Smooth muscle cell (in vitro differentiated cells): ENCODE measurements around the gene AURKAIP1. TPM values are rescaled to one million over a fixed set of nuclear protein-coding genes. Genes with fewer than 3 reads are reported as not detected.

Source experiments
- DNase-seq: peaks from one replicate; lab custom pipeline; 2025; ENCODE audit not compliant: unreplicated experiment; lab: John Stamatoyannopoulos, UW
- H2AFZ ChIP-seq: fragments of 200-600 bp; sonication (generic); 2 replicates; pipeline ENCODE4 v1.6.0; 2016; ENCODE audit warnings: antibody characterized with exemption, low read depth, mild to moderate bottlenecking
- H3F3A ChIP-seq: fragments of 200-600 bp; sonication (generic); 2 replicates; pipeline ENCODE4 v1.6.0; 2017; ENCODE audit warnings: antibody characterized with exemption, low read depth
- H3K27ac ChIP-seq: fragments of 200-600 bp; sonication (generic); 2 replicates; pipeline ENCODE4 v1.5.1; 2016; ENCODE audit warnings: low read depth, mild to moderate bottlenecking
- H3K27me3 ChIP-seq: fragments of 200-600 bp; sonication (generic); 2 replicates; pipeline ENCODE4 v1.6.1; 2016; ENCODE audit warnings: low read depth, mild to moderate bottlenecking
- H3K36me3 ChIP-seq: fragments of 200-600 bp; sonication (generic); 2 replicates; pipeline ENCODE4 v1.5.1; 2016; ENCODE audit warnings: low read depth
- H3K4me1 ChIP-seq: fragments of 200-600 bp; sonication (generic); 2 replicates; pipeline ENCODE4 v1.5.1; 2016; ENCODE audit warnings: low read depth
- H3K4me2 ChIP-seq: fragments of 200-600 bp; sonication (generic); 2 replicates; pipeline ENCODE4 v1.6.0; 2016; ENCODE audit warnings: mild to moderate bottlenecking
- H3K4me3 ChIP-seq: fragments of 200-600 bp; sonication (generic); 2 replicates; pipeline ENCODE4 v1.5.1; 2016; ENCODE audit warnings: mild to moderate bottlenecking
- H3K79me2 ChIP-seq: fragments of 200-600 bp; sonication (generic); 2 replicates; pipeline ENCODE4 v1.6.0; 2016; ENCODE audit warnings: low read depth, mild to moderate bottlenecking
- H3K9ac ChIP-seq: fragments of 200-600 bp; sonication (generic); 2 replicates; pipeline ENCODE4 v1.6.0; 2016; ENCODE audit warnings: low read depth
- H3K9me3 ChIP-seq: fragments of 200-600 bp; sonication (generic); replicated peaks from 2 replicates; pipeline ENCODE4 v1.5.1; 2016; ENCODE audit warnings: low read depth
- H4K20me1 ChIP-seq: fragments of 200-600 bp; sonication (generic); 2 replicates; pipeline ENCODE4 v1.6.0; 2016; ENCODE audit warnings: low read depth
- CTCF ChIP-seq: fragments of 200-600 bp; sonication (generic); IDR thresholded peaks from 2 replicates; pipeline ENCODE4 v1.5.1; 2017; ENCODE audit warnings: borderline replicate concordance, mild to moderate bottlenecking, antibody characterized with exemption; ENCODE audit not compliant: insufficient read depth, poor library complexity, severe bottlenecking
- WGBS: methylation state at CpG from one replicate; pipeline ENCODE4 v1.1.7; 2016; ENCODE audit warnings: low lambda C conversion rate; 5-methylcytosine and 5-hydroxymethylcytosine counted together
- polyA plus RNA-seq: library from polyadenylated mRNA; unstranded; fragments of >200 nt; fragmentation: Nextera tagmentation; extraction: Ambion mirVana; gene quantifications from 2 replicates; pipeline ENCODE4 v1.2.1, GENCODE V29; 2016
- total RNA-seq: library from RNA; depleted of rRNA; stranded (reverse); fragments of >200 nt; gene quantifications from 2 replicates; pipeline ENCODE4 v1.2.3, GENCODE V29; 2014

AURKAIP1 gene
- total and polyA plus RNA-seq, 2 experiments from 2014 or later, result 60.1 to 214 TPM

GRCh38 chr1:1353389-1354151, 21.4 kb downstream of the AURKAIP1 start:
- H3K4me1 ChIP-seq, result peaks cover 26% of the 10 kb centered on the region
- no peak overlapping the region for H2AFZ ChIP-seq
- no peak for TF ChIP-seq CTCF
- H3K4me3 ChIP-seq, result no peak overlapping the region
- no peaks in the 10 kb centered on the region for H3K27me3 ChIP-seq
- H3K4me2 ChIP-seq, result no peak overlapping the region
- DNase-seq, result no peak
- no peak overlapping the region for H3K9ac ChIP-seq
- no peaks in the 10 kb centered on the region for H3K9me3 ChIP-seq
- peak overlapping the region; percentile 2 for H3K27ac ChIP-seq
- peaks cover 63% of the 10 kb centered on the region for H4K20me1 ChIP-seq
- H3K79me2 ChIP-seq, result peaks cover 53% of the 10 kb centered on the region
- H3F3A ChIP-seq, result peaks cover 21% of the 10 kb centered on the region
- WGBS, result 81% methylated on average over 20 of the region's 28 CpGs
- no peaks in the 10 kb centered on the region for H3K36me3 ChIP-seq

- 57% methylated on average over 5 of the region's 5 CpGs for WGBS
- Histone ChIP-seq H3K36me3 (no peaks in the 10 kb centered on the region), H3K9me3 (no peaks in the 10 kb centered on the region), H3K4me1 (peaks cover 31% of the 10 kb centered on the region), H3K27me3 (no peaks in the 10 kb centered on the region), H4K20me1 (peaks cover 70% of the 10 kb centered on the region), H3K4me2 (peak overlapping the region; percentile 68), H3F3A (peaks cover 21% of the 10 kb centered on the region), H3K9ac (no peak overlapping the region), H3K27ac (peak overlapping the region; percentile 48), H2AFZ (no peak overlapping the region), H3K79me2 (peaks cover 59% of the 10 kb centered on the region), H3K4me3 (no peak overlapping the region)
- DNase-seq, result no peak
- TF ChIP-seq CTCF, result no peak
Measured at GRCh38 chr1:1352786-1353388, 22.1 kb downstream of the AURKAIP1 start.

GRCh38 chr1:1351511-1352427, 23.2 kb downstream of the AURKAIP1 start:
- Histone ChIP-seq H3K9ac (no peak overlapping the region), H3K79me2 (peaks cover 59% of the 10 kb centered on the region)
- 61% methylated on average over 28 of the region's 29 CpGs for WGBS

More at GRCh38 chr1:1351511-1352427, 23.2 kb downstream of the AURKAIP1 start:
- H3K4me1 ChIP-seq, result peaks cover 33% of the 10 kb centered on the region
- H3K4me2 ChIP-seq, result peak overlapping the region; percentile 68
- H3K36me3 ChIP-seq, result no peaks in the 10 kb centered on the region
- H3F3A ChIP-seq, result peaks cover 21% of the 10 kb centered on the region
- H3K4me3 ChIP-seq, result no peak overlapping the region
- peak overlapping the region; percentile 48 for H3K27ac ChIP-seq
- no peak for TF ChIP-seq CTCF
- DNase-seq, result no peak
- peaks cover 71% of the 10 kb centered on the region for H4K20me1 ChIP-seq
- no peak overlapping the region for H2AFZ ChIP-seq
- H3K27me3 ChIP-seq, result no peaks in the 10 kb centered on the region
- no peaks in the 10 kb centered on the region for H3K9me3 ChIP-seq
